Epithelial cell of proximal tubule (primary cell): ENCODE results near the gene CACNB1. TPM values are rescaled to one million over a fixed set of nuclear protein-coding genes. Genes with fewer than 3 reads are reported as not detected.
"Not testable (repeated sequence)": the region's sequence is repeated elsewhere in the genome, so short reads cannot be mapped to it uniquely, and the experiment has no call there.

ENCODE experiments used
- DNase-seq: peaks from one replicate; pipeline ENCODE4 v3.0.0-alpha.2; 2011; ENCODE audit warnings: low read depth
- H3K4me3 ChIP-seq: 2 replicates; pipeline ENCODE4 v1.5.1; 2011; ENCODE audit warnings: low read depth, mild to moderate bottlenecking, low read length
- CTCF ChIP-seq: conservative IDR thresholded peaks from 2 replicates; pipeline ENCODE4 v1.5.1; 2012; ENCODE audit warnings: low read depth, mild to moderate bottlenecking, low read length
- total RNA-seq: library from RNA; depleted of rRNA; stranded (reverse); fragments of >200 nt; gene quantifications from 2 replicates; pipeline ENCODE4 v1.2.3, GENCODE V29; 2015

CACNB1 gene
- total RNA-seq, 1 donor from 2014 or later, result 2.4 TPM

GRCh38 chr17:39138431-39139160, 58.9 kb downstream of the CACNB1 start:
- no peak overlapping the region for H3K4me3 ChIP-seq
- DNase-seq, result no peak
- no peak for TF ChIP-seq CTCF

- TF ChIP-seq CTCF, result no peak
- DNase-seq, result no peak
- no peak overlapping the region for H3K4me3 ChIP-seq
Measured at GRCh38 chr17:39134878-39135277, 62.6 kb downstream of the CACNB1 start.

- DNase-seq, result no peak
- H3K4me3 ChIP-seq, result no peak overlapping the region
- TF ChIP-seq CTCF, result no peak
Measured at GRCh38 chr17:39132192-39132610, 65.3 kb downstream of the CACNB1 start.

GRCh38 chr17:39131616-39132015, 65.9 kb downstream of the CACNB1 start:
- no peak for DNase-seq
- no peak for TF ChIP-seq CTCF
- H3K4me3 ChIP-seq, result no peak overlapping the region

- DNase-seq, result no peak
- no peak overlapping the region for H3K4me3 ChIP-seq
- TF ChIP-seq CTCF, result no peak
Measured at GRCh38 chr17:39130205-39130604, 67.3 kb downstream of the CACNB1 start.

- not testable (repeated sequence) for H3K4me3 ChIP-seq, DNase-seq
Measured at GRCh38 chr17:39129544-39129943, 67.9 kb downstream of the CACNB1 start.

- DNase-seq, result no peak
- H3K4me3 ChIP-seq, result no peak overlapping the region
- TF ChIP-seq CTCF, result no peak
Measured at GRCh38 chr17:39126436-39126835, 71.0 kb downstream of the CACNB1 start.
